22Rv1 (cell line): ENCODE data around the gene PASK.
"Not testable (repeated sequence)": the region's sequence is repeated elsewhere in the genome, so short reads cannot be mapped to it uniquely, and the experiment has no call there.

Experiments
- H3K27ac ChIP-seq: fragments of 450-650 bp; 2 replicates; pipeline ENCODE4 v1.5.1; 2017
- ZFX ChIP-seq: fragments of 450-650 bp; IDR thresholded peaks from 2 replicates; pipeline ENCODE4 v1.6.1; 2017; ENCODE audit warnings: antibody characterized with exemption, borderline replicate concordance
- TF ChIP-seq, protein P1 (sequence below): fragments of 450-650 bp; IDR thresholded peaks from 2 replicates; pipeline ENCODE4 v1.5.1; 2017; ENCODE audit warnings: mild to moderate bottlenecking

PASK gene

GRCh38 chr2:241148891-241149674 lies at the start of gene PASK:
Gene PASK (minus strand): TSS chr2:241149472. CDS start chr2:241143032, 6,440 bp downstream.
- TF ChIP-seq ZFX = no peak
- TF ChIP-seq, protein P1, sequence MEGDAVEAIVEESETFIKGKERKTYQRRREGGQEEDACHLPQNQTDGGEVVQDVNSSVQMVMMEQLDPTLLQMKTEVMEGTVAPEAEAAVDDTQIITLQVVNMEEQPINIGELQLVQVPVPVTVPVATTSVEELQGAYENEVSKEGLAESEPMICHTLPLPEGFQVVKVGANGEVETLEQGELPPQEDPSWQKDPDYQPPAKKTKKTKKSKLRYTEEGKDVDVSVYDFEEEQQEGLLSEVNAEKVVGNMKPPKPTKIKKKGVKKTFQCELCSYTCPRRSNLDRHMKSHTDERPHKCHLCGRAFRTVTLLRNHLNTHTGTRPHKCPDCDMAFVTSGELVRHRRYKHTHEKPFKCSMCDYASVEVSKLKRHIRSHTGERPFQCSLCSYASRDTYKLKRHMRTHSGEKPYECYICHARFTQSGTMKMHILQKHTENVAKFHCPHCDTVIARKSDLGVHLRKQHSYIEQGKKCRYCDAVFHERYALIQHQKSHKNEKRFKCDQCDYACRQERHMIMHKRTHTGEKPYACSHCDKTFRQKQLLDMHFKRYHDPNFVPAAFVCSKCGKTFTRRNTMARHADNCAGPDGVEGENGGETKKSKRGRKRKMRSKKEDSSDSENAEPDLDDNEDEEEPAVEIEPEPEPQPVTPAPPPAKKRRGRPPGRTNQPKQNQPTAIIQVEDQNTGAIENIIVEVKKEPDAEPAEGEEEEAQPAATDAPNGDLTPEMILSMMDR = no peak
- H3K27ac ChIP-seq = peak within 1 kb of the TSS; percentile 88

DNA sequence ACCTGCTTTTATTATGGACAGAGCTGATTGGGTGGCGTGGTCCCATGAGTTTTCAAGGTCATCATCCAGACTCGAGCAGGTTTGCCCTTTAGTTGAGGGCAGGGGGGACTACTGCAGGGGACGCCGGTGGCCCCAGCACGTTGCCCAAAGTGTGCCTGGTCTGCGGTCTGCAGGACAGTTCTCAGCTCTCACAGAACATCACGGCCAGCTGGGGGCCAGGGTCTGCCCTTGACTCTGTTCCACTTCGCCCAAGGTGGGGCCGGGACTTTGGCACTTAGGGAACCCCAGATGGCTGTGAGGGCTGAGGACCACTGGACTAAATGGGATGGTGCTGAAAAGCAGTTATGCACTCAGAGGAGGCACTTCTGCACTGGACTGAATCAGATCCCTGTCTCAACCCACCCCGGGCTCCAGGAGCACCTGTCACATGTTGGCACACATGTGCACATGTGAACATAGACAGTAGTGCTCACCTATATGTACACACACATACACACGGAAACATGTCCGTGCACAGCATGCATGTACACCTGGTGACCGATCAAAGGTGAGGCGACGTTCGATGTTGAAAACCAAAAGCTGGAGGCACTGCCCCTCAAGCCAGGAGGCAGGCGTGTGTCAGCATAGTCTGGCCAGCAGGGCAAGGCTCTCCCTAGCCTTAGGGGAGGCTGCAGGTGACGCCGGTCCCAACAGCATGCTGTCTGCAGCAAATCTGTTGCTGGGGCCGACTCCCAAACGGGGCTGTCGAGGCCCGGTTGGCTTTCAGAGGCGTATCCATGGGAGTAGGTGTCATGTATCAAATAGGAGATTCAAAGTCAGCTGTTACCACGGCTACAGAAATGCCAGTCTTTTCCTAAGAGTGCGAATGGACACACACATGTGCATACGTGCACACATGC lies 49.4 kb upstream of the PASK start:
- TF ChIP-seq, protein P1 = no peak
- TF ChIP-seq ZFX = no peak
- H3K27ac ChIP-seq = no peak overlapping the region

DNA sequence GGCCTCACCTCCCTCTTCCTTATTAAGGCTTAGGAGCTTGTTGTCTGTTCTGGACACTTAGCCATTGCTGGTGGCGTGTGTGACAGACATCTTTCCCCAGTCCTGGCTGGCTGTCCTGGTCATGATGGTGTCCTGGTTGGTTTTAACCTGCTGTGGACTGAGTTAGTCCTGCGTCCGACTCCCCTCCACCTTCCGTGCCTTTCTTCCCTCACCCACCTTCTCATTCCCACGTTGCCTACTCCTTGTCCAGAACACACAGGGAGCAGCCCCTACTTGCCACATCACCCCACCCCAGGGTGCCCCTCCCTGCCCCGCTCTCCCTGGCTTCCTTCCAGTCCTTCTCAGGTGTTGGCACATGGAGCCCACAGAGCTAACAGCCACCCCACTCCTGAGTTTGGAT lies 48.7 kb upstream of the PASK start:
- no peak overlapping the region for H3K27ac ChIP-seq
- TF ChIP-seq, protein P1 = no peak
- no peak for TF ChIP-seq ZFX

- H3K27ac ChIP-seq = not testable (repeated sequence)
Observed at GRCh38 chr2:241197246-241197645, 48.0 kb upstream of the PASK start.

GRCh38 chr2:241195506-241196130 lies 46.3 kb upstream of the PASK start:
- no peak for TF ChIP-seq ZFX
- TF ChIP-seq, protein P1 = no peak
- no peak overlapping the region for H3K27ac ChIP-seq

DNA sequence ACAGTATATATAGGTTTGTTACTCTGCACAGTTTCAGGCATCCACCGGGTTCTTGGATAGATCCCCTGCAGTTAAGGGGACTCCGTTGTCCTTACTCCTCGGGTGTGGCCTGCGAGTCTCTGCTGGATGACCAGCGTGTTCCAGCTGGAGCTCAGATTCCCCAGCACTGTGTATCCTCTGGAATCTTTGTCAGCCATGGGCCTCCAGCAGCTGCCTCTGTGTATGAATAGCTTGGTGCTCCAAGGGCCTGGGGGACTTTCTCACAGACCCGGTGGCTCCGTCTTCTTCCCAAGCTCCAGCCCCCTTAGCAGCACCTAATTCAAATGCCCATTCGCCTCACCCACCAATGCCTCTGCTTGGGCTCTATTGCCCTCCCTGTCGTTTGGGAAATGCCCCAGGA lies 45.5 kb upstream of the PASK start:
- TF ChIP-seq, protein P1 = no peak
- no peak for TF ChIP-seq ZFX
- no peak overlapping the region for H3K27ac ChIP-seq

GRCh38 chr2:241193271-241193670 lies 44.0 kb upstream of the PASK start:
- TF ChIP-seq, protein P1 = no peak
- TF ChIP-seq ZFX = no peak
- no peak overlapping the region for H3K27ac ChIP-seq
